AG04450 (cell line): ENCODE data around the gene TEN1. TPM values are rescaled to one million over a fixed set of nuclear protein-coding genes. Genes with fewer than 3 reads are reported as not detected.

Source experiments
- CTCF ChIA-PET: fragments of 300-600, 350-600 bp; formaldehyde crosslinking; extraction: SDS; loops from one replicate; lab custom pipeline; 2022; ENCODE audit warnings: antibody characterized with exemption, inconsistent platforms; lab: Charles Lee
- POLR2A ChIA-PET: fragments of 350-600 bp; formaldehyde crosslinking; extraction: SDS; loops from one replicate; lab custom pipeline; 2021; ENCODE audit warnings: antibody characterized with exemption, inconsistent platforms; lab: Yijun Ruan, JAX
- DNase-seq: peaks from one replicate; pipeline ENCODE4 v3.0.0-alpha.2; 2011; ENCODE audit warnings: low read depth, low spot score
- H3K27ac ChIP-seq: one replicate; pipeline ENCODE4 v1.5.1; 2012; ENCODE audit warnings: low read depth, low read length, control low read depth
- H3K27me3 ChIP-seq: one replicate; pipeline ENCODE4 v1.6.0; 2012; ENCODE audit warnings: low read length; ENCODE audit not compliant: control insufficient read depth, insufficient read depth
- H3K4me3 ChIP-seq: 2 replicates; pipeline ENCODE4 v1.5.1; 2011; ENCODE audit warnings: mild to moderate bottlenecking, low read depth, low read length, control low read depth
- H3K9me3 ChIP-seq: 2 replicates; pipeline ENCODE4 v1.5.1; 2012; ENCODE audit warnings: low read length; ENCODE audit not compliant: control insufficient read depth, insufficient read depth
- CTCF ChIP-seq: IDR thresholded peaks from 2 replicates; pipeline ENCODE4 v1.5.1; 2011; ENCODE audit warnings: low read depth, low read length, control low read depth, inconsistent platforms
- polyA minus RNA-seq: library from RNA; depleted of rRNA, polyadenylated mRNA; stranded (reverse); fragments of >200 nt; gene quantifications from 2 replicates; pipeline ENCODE4 v1.2.3, GENCODE V29; 2011; rRNA and poly(A)+ RNA removed
- polyA plus RNA-seq: library from polyadenylated mRNA; depleted of rRNA; stranded (reverse); fragments of >200 nt; gene quantifications from 2 replicates; pipeline ENCODE4 v1.2.3, GENCODE V29; 2011; rRNA removed

TEN1 gene
- polyA plus RNA-seq (9.1 and 11.5 TPM in 2 replicates), polyA minus RNA-seq (3.3 and 6.9 TPM in 2 replicates)

- no peak; the same call in none of the 2 replicates for TF ChIP-seq CTCF
- Histone ChIP-seq H3K27ac (peak within 1 kb of the TSS; percentile 98), H3K4me3 (peak within 1 kb of the TSS; percentile 83), H3K9me3 (no peaks in the 10 kb centered on the region), H3K27me3 (no peaks in the 10 kb centered on the region)
- peak; percentile 88 for DNase-seq
- POLR2A ChIA-PET, result interaction anchor here (0.5 to 1.5 kb wide), 4 partner anchors 10 to 83 kb away, joined by 3 to 6 read pairs (median 6); partner anchors contain the start of genes FBF1 and MRPL38
- CTCF ChIA-PET, result interaction anchor here (0.5 to 0.6 kb wide), 2 partner anchors 26 to 122 kb away, joined by 3 to 4 read pairs; no protein-coding TSS in a partner anchor
Measured at GRCh38 chr17:75978938-75979704, at the start of gene TEN1, which contains the start of gene ACOX1. Gene TEN1, plus strand, starts transcription at chr17:75979240. Its CDS starts 6,953 bp downstream, at chr17:75986193. Gene ACOX1, minus strand, starts transcription at chr17:75979166. Its CDS starts 93 bp downstream, at chr17:75979073.

GRCh38 chr17:75931062-75931461, 48.0 kb upstream of the TEN1 start:
- ChIA-PET CTCF (interaction anchor here (0.6 kb wide), 1 partner anchor 34 kb away, joined by 3 read pairs; no protein-coding TSS in a partner anchor), POLR2A (no interaction called here)
- no peak overlapping the region for H3K4me3 ChIP-seq
- no peak overlapping the region for H3K27ac ChIP-seq
- DNase-seq, result no peak
- no peaks in the 10 kb centered on the region for H3K9me3 ChIP-seq
- TF ChIP-seq CTCF, result no peak
- no peaks in the 10 kb centered on the region for H3K27me3 ChIP-seq

DNA sequence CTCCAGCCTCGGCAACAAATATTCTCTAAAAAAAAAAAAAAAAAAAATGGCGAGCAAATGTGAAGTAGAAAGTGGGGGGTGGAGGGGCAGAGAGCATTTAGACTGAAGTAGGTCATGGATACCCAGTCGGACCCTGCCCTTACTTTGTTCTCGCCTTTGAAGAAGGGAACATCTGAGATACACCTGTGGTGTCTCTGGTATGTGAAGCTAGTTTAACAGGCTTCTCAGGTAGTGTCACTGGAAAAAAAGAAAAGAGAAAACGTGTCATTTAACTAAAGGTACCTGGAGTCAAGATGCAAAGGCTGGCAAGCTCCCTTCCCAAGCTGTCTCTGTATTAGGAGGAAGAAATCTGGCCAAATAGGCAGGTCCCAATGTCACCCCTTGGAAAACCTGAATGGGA, 46.2 kb upstream of the TEN1 start:
- CTCF ChIA-PET, result no interaction called here
- POLR2A ChIA-PET, result no interaction called here

DNA sequence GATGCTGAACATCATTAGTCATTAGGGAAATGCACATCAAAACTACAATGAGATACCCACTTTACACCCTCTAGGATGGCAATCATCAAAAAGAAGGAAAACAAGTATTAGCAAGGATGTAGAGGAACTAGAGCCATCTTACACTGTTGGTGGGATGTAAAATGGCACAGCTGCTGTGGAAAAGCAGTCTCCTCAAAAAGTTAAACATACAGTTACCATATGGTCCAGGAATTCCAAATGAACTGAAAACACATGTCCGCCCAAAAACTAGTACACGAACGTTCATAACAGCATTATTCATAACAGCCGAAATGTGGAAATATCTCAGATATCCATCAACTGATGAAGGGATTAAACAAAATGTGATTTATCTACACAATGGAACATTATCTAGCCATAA, 45.2 kb upstream of the TEN1 start:
- no peak overlapping the region for H3K27ac ChIP-seq
- no peak overlapping the region for H3K4me3 ChIP-seq
- POLR2A ChIA-PET, result interaction anchor here (0.5 kb wide), 1 partner anchor 150 kb away, joined by 3 read pairs; no protein-coding TSS in a partner anchor
- H3K9me3 ChIP-seq, result no peaks in the 10 kb centered on the region
- no peaks in the 10 kb centered on the region for H3K27me3 ChIP-seq
- no peak for TF ChIP-seq CTCF
- DNase-seq, result peak; percentile 21
- CTCF ChIA-PET, result interaction anchor here (1.1 kb wide), 1 partner anchor 80 kb away, joined by 3 read pairs; no protein-coding TSS in a partner anchor

More for the DNA sequence above, 46.2 kb upstream of the TEN1 start:
- H3K27me3 ChIP-seq, result no peaks in the 10 kb centered on the region
- no peaks in the 10 kb centered on the region for H3K9me3 ChIP-seq
- no peak for TF ChIP-seq CTCF
- no peak overlapping the region for H3K4me3 ChIP-seq
- DNase-seq, result no peak
- H3K27ac ChIP-seq, result no peak overlapping the region

GRCh38 chr17:75937652-75938051, 41.4 kb upstream of the TEN1 start:
- TF ChIP-seq CTCF, result no peak
- H3K27me3 ChIP-seq, result no peaks in the 10 kb centered on the region
- H3K9me3 ChIP-seq, result no peaks in the 10 kb centered on the region
- H3K27ac ChIP-seq, result no peak overlapping the region
- H3K4me3 ChIP-seq, result no peak overlapping the region
- ChIA-PET CTCF (no interaction called here), POLR2A (no interaction called here)
- DNase-seq, result no peak
